Pons (tissue), 1 donor: ENCODE results near the gene SOCS2.
"Not testable (repeated sequence)": the region's sequence is repeated elsewhere in the genome, so short reads cannot be mapped to it uniquely, and the experiment has no call there.

ENCODE experiments used
- DNase-seq: peaks from one replicate; pipeline ENCODE4 v3.0.0-alpha.2; 2016; ENCODE audit warnings: low spot score

SOCS2 gene, protein sequence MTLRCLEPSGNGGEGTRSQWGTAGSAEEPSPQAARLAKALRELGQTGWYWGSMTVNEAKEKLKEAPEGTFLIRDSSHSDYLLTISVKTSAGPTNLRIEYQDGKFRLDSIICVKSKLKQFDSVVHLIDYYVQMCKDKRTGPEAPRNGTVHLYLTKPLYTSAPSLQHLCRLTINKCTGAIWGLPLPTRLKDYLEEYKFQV

GRCh38 chr12:93571925-93572711 lies at the start of gene SOCS2:
Gene SOCS2, plus strand, starts transcription at chr12:93572675. Its CDS starts 223 bp downstream, at chr12:93572898.
- DNase-seq: no peak

GRCh38 chr12:93524386-93525133 lies 47.9 kb upstream of the SOCS2 start:
- no peak for DNase-seq

DNA sequence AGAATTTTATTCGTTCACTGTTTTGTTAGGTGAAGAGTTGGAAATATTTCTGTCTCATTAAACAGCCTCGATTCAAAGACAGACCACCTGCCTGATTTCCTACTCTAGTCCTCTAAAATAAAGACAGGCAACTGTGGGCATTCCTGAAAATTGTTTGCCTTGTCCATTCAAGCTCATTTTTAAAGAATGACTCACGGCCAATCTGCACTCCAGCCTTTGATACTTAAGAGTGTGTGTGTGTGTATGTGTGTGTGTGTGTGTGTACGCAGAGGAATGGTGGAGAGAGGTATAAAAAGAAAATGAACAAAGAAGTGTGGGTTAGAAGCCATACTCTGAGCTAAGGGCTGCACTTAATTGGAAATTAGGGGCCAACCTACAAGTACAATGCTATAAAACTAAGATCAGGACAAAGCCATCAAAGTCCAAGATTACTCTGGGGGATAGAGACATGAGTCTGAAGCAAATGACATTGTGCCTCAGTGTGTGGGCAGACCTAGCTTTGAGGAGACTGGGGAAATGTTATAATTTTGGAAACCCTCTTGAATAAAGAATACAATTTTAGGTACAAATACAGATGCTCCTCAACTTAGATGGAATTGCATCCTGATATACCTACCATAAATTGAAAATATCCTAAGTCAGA lies 45.6 kb upstream of the SOCS2 start:
- no peak for DNase-seq

- no peak for DNase-seq
Observed at GRCh38 chr12:93530358-93530757, 42.1 kb upstream of the SOCS2 start.

GRCh38 chr12:93533310-93533709 lies 39.2 kb upstream of the SOCS2 start:
- no peak for DNase-seq

DNA sequence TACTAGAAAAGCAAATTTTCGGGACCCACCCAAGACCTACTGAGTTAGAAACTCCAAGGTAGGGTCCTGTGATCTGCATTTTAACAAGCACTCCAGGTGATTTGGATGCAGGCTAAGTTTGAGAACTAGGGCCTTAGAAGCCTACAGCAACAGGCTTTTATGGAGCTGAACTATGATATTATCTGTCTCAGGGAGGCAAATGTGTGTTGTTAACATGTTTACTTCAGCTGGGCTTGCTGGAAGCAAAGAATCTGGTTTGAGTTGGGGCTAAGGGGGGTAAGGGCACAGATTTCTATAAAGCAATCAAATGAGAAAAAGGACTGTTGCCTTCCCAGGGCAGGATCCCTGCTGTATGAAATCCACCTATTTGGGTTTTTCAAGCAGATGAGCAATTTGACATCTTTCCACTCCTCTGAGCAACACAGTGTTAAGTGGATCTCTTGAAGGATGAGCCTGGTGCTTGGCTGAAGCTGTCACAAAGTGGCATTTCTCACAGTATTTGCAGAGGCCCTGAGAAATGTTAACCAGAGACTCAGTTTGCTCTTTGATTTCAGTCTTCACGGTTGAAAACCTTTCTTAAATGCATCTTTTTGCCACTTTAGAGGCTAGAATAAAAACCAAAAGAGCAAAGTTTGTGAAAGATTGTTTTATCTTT lies 36.2 kb upstream of the SOCS2 start:
- peak; percentile 8 for DNase-seq

DNA sequence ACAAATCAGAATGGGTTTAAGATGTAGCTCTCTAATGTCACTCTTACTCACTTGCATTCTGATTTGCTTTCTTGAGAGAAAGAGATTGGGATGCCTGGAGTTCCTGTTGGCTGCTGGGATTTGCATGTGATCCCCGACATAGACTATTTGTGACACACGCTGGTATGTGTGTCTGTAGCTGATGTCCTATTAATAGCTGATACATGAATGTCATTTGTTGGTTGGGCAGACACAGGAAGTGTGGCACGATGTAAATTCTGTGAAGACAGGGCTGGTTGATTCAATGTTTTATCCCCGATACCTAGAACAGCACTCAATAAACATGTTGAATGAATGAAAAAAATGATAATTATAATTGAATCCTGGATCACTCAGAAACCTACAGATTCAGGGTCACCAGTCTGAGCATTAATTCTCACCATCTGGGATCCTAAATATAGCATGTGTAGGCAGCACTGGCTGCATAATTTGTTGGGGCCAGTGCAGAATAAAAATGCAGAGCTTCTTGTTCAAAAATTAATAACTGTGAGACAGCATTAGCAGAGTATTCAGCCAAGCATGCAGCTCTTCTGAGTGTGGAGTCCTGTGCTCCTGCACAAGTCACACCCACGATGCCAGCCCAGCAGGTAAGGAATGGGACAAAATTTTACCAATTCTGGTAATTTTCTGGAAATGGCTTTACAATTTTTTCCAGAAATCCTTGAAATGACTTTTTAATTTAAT lies 35.5 kb upstream of the SOCS2 start:
- peak; percentile 2 for DNase-seq

DNA sequence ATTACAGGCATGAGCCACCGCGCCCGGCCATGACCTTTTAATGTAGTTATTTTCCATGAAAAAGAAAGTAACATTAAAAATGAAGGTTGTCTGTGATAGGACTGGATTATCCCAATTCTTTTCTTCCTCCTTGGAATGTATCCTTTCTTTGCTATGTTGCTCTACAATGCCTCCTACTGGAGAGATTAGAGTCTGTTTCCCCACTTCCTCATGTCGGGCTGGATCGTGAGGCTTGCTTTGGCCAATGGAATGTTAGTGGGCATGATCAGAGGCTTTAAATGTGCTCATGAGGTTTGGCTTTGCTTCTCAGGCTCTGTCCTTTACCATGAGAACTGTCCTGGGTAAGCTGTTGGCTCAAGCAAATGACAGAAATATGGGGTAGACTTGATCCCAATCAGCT lies 34.7 kb upstream of the SOCS2 start:
- no peak for DNase-seq

DNA sequence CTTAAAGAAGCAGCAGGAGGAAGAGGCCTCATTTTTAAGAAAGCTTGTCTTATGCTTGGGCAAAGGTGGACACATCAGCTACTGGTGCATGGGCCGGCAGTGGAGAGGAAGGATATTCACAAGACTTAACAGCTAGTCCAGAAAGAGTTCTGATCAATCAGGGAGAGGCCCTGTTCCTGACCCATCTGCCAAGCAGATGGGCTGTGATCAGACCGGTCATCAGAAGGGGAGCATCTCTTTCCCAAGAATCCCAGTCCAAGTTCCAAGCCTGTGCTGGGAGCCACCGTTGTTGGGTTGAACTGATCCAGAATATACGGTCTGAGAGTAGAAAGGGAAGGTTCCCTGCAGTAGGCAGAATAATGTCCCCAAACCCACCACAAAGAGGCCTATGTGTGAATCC lies 32.7 kb upstream of the SOCS2 start:
- no peak for DNase-seq

- no peak for DNase-seq
Observed at GRCh38 chr12:93540466-93540865, 32.0 kb upstream of the SOCS2 start.

DNA sequence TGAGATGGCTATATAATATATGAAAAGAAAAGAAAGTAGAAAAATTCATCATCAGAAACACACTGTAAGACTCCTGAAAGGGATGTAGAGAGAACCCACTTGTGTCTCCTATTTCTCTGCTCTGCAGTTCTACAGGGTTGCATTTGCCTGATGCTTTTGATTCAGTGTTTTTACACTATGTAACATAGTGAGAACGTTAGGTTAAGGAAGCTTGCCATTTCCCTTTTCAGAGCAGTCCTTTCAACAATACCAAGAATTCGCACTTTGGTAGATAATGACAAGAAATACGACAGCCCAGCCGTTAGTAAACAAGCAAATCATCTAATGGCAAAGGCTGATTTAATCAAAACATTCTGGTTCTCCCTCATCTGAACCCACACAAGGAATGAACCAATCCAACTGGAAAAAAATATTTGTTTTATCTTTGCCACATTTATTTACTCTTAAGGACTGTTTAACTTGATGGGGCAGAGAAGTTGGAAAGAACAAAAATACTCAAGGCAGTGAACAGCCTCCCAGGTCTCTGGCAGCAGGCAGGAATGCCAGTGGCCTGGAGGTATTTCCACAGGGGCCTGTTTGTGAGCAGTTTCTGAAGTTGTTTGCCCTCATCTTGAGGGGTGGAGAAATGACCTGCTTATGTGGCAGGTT lies 30.8 kb upstream of the SOCS2 start:
- DNase-seq: no peak

DNA sequence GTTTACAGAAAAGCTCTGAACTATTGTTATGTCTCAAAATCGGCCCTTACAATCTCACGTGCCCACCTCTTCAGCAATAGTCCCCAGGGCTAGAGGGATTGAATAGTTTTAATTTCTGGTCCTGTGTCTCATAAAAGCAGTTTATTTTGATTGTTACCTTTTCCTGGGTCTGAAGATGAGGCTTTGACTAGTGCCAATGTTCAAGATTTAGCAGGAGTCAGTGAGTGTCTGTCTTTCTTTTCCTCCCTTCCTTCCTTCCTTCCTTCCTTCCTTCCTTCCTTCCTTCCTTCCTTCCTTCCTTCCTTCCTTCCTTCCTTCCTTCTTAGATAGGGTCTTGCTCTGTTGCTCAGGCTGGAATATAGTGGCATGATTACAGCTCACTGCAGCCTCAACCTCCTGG lies 24.7 kb upstream of the SOCS2 start:
- DNase-seq: no peak

DNA sequence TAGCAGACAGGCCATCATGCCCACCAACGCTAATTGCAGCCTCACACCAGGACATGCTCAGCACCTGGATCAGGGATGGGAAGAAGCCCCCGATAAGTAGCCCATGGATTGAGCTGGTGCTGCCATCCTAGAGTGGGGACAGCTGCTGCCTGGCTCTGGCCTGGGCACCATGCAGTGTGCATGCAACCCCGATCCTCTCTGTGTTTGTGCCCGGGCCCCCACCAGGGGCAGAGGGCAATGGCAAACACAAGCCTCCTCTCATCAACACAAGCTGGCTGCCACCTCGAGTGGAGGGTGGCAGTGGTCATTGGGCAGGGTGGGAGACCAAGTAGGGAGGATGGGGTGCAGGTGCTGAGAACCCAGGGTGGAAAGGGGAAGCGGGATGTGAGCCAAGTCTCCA lies 23.3 kb upstream of the SOCS2 start:
- no peak for DNase-seq

DNA sequence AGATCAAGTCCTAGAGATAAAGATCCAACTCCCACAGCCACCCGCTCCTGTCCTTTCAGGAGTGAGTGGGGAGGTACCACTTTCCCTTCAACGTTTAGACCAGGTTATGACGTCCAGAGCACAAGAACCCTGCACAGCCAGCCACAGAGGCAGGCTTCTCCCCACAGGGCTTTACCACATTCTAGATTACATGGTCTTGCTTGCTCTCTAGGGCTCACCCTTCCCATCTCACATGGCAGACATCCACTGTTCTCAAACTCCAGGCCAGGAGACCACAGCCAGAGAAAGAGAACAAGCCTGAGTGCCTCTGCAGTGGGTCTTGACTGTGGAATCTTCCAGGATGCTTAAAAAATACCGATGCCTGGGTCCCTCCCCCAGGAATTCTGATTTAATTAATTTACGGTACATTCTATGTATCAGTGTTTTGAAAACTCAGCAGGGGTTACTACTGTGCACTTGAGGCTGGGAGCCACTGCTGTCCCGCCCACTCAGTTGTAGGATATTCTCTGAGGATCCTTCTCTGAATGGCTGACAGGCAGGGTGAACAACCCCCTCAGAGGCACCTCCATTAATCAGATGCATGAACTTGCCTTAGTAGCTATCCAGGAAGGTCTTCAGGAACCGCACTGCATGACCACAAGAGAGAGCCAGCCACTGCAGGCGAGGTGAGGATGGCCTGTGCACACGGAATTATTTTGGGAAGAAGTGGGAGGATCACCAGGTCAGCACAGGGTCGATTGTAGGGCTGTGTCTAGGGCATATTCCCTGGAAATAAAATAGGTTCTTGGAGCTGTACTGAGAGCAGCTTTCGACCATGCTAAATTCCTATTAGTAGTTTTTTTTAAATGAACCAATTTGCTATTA lies 21.5 kb upstream of the SOCS2 start:
- no peak for DNase-seq

DNA sequence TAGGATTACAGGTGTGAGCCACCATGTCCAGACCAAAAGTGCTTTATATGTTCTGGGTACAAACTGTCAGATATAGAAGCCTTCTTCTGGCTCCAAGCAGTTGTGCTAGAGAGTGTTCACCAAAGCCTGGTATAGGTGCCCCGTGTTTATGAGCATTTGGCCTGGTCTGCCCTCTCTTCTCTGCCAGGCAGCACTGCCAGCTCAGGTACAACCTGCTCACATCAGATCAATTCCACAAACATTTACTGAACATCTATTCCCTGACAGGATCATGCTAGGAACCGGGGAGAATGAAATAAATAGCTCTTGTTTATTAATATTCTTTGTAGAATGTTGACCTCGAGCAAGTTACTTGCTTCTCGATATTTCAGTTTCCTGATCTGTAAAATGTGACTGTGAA lies 20.0 kb upstream of the SOCS2 start:
- no peak for DNase-seq

DNA sequence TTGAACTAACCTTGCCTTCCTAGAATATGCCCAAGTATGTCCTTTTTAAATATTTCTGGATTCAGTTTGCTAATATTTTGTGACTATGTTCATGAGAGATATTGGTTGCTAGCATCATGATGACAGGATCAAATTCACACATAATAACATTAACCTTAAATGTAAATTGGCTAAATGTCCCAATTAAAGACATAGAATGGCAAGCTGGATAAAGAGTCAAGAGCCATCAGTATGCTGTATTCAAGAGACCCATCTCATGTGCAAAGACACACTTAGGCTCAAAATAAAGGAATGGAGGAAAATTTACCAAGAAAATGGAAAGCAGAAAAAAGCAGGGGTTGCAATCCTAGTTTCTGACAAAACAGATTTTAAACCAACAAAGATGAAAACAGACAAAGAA lies 14.6 kb upstream of the SOCS2 start:
- DNase-seq: not testable (repeated sequence)

DNA sequence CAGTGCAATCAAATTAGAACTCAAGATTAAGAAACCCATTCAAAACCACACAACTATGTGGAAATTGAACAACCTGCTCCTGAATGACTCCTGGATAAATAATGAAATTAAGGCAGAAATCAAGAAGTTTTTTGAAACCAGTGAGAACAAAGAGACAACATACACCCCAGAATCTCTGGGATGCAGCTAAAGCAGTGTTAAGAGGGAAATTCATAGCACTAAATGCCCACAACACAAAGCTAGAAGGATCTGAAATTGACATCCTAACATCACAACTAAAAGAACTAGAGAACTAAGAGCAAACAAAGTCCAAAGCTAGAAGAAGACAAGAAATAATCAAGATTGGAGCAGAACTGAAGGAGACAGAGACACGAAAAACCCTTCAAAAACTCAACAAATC lies 13.8 kb upstream of the SOCS2 start:
- DNase-seq: not testable (repeated sequence)

GRCh38 chr12:93563807-93564538 lies 8.5 kb upstream of the SOCS2 start:
- DNase-seq: no peak

- DNase-seq: no peak
Observed at GRCh38 chr12:93565760-93566159, 6.7 kb upstream of the SOCS2 start.
